ENCODE measurements around the gene MCRIP1. TPM values are rescaled to one million over a fixed set of nuclear protein-coding genes. Genes with fewer than 3 reads are reported as not detected.
A peak's percentile ranks its signal among the peaks of the same experiment; 100 is the strongest.

The MCRIP1 gene
- total and polyA plus RNA-seq, 2 of the 13 experiments (the other 11 are each of a cell fraction or from before 2014, with no cell fraction given), result 79.7 to 84.9 TPM

DNA sequence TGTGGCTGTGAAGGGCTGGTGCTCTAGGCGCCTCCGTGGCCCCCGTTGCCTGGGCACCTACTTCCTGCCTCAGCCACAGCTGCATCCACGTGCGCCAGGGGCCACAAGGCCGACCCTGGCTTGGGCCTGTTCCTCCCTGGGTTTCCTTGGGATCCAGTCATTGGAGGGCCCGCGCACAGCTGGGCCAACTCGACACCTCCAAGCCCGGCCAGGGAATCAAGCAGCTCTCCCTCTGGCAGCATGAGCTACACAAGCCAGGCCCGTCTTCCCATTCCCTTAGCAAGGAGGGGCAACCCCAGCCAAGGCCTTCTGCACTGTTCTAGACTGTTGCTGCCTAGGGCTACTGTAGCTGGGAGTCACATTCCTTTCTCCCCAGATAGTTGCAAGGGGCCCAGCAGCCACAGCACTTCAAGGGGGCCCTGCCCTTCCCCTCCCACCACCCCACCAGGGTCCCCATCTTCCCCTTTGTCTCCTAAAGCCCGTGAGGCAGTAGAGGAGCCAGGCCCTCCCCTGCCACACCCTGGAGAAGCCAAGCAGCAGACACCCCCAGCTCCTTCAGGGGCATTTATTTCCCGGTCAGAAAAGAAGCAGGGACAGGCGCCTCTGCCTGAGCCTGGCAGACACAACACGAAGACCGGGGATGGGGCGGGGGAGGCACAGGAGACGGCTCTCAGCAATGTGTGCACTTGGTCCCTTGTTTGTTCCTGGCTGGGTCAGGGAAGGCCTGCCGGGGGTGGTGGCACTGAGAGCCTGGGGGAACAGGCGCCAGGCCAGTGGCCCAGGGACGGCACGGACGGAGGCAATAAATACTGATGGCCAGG lies 34.3 kb upstream of the MCRIP1 start (continued):
- TF ChIP-seq, protein P1, sequence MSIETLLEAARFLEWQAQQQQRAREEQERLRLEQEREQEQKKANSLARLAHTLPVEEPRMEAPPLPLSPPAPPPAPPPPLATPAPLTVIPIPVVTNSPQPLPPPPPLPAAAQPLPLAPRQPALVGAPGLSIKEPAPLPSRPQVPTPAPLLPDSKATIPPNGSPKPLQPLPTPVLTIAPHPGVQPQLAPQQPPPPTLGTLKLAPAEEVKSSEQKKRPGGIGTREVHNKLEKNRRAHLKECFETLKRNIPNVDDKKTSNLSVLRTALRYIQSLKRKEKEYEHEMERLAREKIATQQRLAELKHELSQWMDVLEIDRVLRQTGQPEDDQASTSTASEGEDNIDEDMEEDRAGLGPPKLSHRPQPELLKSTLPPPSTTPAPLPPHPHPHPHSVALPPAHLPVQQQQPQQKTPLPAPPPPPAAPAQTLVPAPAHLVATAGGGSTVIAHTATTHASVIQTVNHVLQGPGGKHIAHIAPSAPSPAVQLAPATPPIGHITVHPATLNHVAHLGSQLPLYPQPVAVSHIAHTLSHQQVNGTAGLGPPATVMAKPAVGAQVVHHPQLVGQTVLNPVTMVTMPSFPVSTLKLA (IDR thresholded peaks at IDR 0.05), result no peak
- peak; percentile 38; the same call in 1 of the 2 replicates for TF ChIP-seq CCDC6 (CRISPR knock-in tag; IDR thresholded peaks at IDR 0.05)
- TF ChIP-seq HDAC6 (IDR thresholded peaks at IDR 0.05; ENCODE audit: low read depth, low read length), result no peak
- peak; percentile 26; the same call in 1 of the 2 replicates for TF ChIP-seq ZFYVE20 (CRISPR knock-in tag; IDR thresholded peaks at IDR 0.05; ENCODE audit: borderline replicate concordance, low read depth)
- no peak for TF ChIP-seq ZBTB1 (CRISPR knock-in tag; IDR thresholded peaks at IDR 0.05; ENCODE audit: borderline replicate concordance)
- TF ChIP-seq SALL1 (CRISPR knock-in tag; IDR thresholded peaks at IDR 0.05), result peak; percentile 41
- TF ChIP-seq, protein P2, sequence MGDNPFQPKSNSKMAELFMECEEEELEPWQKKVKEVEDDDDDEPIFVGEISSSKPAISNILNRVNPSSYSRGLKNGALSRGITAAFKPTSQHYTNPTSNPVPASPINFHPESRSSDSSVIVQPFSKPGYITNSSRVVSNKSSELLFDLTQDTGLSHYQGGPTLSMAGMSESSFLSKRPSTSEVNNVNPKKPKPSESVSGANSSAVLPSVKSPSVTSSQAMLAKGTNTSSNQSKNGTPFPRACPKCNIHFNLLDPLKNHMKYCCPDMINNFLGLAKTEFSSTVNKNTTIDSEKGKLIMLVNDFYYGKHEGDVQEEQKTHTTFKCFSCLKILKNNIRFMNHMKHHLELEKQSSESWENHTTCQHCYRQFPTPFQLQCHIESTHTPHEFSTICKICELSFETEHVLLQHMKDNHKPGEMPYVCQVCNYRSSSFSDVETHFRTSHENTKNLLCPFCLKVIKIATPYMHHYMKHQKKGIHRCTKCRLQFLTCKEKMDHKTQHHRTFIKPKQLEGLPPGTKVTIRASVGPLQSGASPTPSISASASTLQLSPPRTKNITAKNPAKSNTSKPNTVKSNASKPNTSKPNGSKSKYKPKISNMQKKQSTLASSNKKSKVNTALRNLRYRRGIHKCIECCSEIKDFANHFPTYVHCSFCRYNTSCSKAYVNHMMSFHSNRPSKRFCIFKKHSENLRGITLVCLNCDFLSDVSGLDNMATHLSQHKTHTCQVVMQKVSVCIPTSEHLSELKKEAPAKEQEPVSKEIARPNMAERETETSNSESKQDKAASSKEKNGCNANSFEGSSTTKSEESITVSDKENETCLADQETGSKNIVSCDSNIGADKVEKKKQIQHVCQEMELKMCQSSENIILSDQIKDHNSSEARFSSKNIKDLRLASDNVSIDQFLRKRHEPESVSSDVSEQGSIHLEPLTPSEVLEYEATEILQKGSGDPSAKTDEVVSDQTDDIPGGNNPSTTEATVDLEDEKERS (CRISPR knock-in tag; IDR thresholded peaks at IDR 0.05), result 0 out of 2 replicates have a peak, but pooled peaks have one; percentile 9
- TF ChIP-seq, protein P3, sequence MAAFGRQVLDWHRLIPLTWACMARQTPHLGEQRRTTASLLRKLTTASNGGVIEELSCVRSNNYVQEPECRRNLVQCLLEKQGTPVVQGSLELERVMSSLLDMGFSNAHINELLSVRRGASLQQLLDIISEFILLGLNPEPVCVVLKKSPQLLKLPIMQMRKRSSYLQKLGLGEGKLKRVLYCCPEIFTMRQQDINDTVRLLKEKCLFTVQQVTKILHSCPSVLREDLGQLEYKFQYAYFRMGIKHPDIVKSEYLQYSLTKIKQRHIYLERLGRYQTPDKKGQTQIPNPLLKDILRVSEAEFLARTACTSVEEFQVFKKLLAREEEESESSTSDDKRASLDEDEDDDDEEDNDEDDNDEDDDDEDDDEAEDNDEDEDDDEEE (CRISPR knock-in tag; IDR thresholded peaks at IDR 0.05), result no peak
- TF ChIP-seq ZC3H13 (CRISPR knock-in tag; IDR thresholded peaks at IDR 0.05), result peak; percentile 71
- TF ChIP-seq NRL (CRISPR knock-in tag; IDR thresholded peaks at IDR 0.05; ENCODE audit: borderline replicate concordance), result no peak; the same call in 1 of the 2 replicates
- TF ChIP-seq ZEB1 (IDR thresholded peaks at IDR 0.05; ENCODE audit: insufficient replicate concordance, low read depth), result no peak
- no peak for TF ChIP-seq ZNF235 (CRISPR knock-in tag; IDR thresholded peaks at IDR 0.05; ENCODE audit: borderline replicate concordance)
- no peak for TF ChIP-seq CREB1 (IDR thresholded peaks at IDR 0.05)
- no peak for TF ChIP-seq CREB1 (CRISPR knock-in tag; IDR thresholded peaks at IDR 0.05)
- TF ChIP-seq ZFP36 (IDR thresholded peaks at IDR 0.05; ENCODE audit: borderline replicate concordance, low read depth, low read length, partially characterized antibody), result no peak
- no peak for TF ChIP-seq ZFP37 (CRISPR knock-in tag; IDR thresholded peaks at IDR 0.05; ENCODE audit: borderline replicate concordance)
- no peak; the same call in 1 of the 2 replicates for TF ChIP-seq RXRA (CRISPR knock-in tag; IDR thresholded peaks at IDR 0.05)
- no peak for TF ChIP-seq SOX6 (IDR thresholded peaks at IDR 0.05)
- peak; percentile 9; the same call in 1 of the 2 replicates for TF ChIP-seq SOX6 (CRISPR knock-in tag; IDR thresholded peaks at IDR 0.05)
- no peak for TF ChIP-seq ARNT (IDR thresholded peaks at IDR 0.05)
- TF ChIP-seq ZNF530 (CRISPR knock-in tag; IDR thresholded peaks at IDR 0.05; ENCODE audit: low read depth), result no peak
- no peak for TF ChIP-seq ZNF205 (CRISPR knock-in tag; IDR thresholded peaks at IDR 0.05)
- TF ChIP-seq ZNF891 (CRISPR knock-in tag; IDR thresholded peaks at IDR 0.05), result no peak; the same call in 1 of the 2 replicates
- peak; percentile 61 for TF ChIP-seq PTBP1 (IDR thresholded peaks at IDR 0.05; ENCODE audit: low read depth, low read length, poor library complexity, severe bottlenecking)
- no peak; the same call in 1 of the 2 replicates for TF ChIP-seq CBX5 (CRISPR knock-in tag; IDR thresholded peaks at IDR 0.05; ENCODE audit: borderline replicate concordance)
- TF ChIP-seq ZFY (CRISPR knock-in tag; IDR thresholded peaks at IDR 0.05), result peak; percentile 72
